HG02623 (cell line): Measurements from ENCODE around the gene NEUROD1.

Experiments
- ATAC-seq: cut with Tn5 transposase; IDR thresholded peaks from one replicate; pipeline ENCODE4 v1.9.1; 2021; ENCODE audit warnings: moderate library complexity; ENCODE audit not compliant: unreplicated experiment

The NEUROD1 gene

GRCh38 chr2:181643151-181643550, 37.2 kb downstream of the NEUROD1 start:
- no peak for ATAC-seq

GRCh38 chr2:181642086-181642485, 38.2 kb downstream of the NEUROD1 start:
- no peak for ATAC-seq

DNA sequence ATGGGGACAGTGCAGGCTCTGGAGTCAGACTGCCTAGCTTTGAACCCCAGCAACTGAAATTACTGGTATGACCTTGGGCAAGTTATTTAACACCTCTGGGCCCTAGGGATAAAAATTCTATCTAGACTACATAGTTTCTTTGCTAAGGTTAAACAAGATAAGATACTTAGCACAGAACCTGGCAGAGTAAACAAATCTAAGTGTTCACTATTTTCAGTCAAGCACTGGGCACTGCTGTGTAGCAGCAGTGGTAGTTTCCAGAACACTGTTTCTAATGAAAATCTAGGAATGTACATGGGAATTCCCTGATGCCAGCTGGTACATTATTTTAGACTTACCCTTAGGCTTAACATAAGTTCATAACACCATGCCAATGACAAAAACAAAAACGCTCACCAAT, 40.6 kb downstream of the NEUROD1 start:
- ATAC-seq = no peak

DNA sequence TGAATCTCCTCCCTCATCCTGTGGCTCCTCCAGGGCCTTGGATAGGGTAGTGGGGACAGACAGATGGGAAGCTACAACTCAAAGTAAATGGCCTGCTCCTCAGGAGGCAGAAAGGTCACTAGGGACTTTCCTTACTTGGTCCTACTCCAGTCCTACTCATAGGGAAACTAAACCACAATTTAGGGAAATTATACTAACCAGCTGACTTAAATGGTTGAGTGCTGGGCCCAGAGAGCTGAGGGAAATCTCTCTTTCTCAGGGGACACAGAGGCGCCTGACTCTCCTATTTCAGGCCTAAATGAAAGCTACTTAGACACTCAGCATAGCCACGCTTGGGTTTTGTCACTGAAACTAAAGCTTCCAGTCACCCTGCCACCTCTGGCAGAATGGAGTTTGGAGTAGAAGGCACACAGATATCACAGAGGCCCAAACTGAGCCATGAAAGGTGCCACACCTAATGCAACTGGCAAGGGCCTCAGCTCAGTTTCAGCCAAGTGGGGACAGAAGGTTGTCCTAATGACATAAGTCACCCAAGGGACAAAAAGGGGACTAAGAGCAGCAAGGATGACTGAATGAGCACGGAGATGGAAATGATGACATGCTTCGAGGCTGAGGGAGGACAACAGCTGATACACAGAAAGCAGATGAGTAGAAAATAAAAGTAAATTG, 47.5 kb downstream of the NEUROD1 start:
- ATAC-seq = peak; percentile 85

GRCh38 chr2:181628590-181629585, 51.4 kb downstream of the NEUROD1 start:
- no peak for ATAC-seq

DNA sequence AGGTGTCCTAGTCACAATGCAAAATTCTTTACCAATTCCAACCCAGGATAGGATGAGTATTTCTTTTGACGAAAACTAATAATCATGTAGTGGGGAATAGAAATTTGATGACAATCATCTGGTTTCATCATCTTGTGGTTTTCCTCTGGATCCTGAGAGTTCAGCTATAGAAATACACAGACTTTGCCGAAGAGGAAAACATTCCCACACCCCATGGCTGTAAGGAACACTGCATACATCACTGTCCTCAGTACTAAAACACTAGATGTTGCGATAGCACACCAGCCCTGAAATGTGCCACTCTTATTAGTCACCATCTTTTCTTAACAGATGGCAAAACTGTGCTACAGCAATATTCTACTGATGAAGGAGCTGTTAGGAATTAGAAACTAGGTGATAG, 52.8 kb downstream of the NEUROD1 start:
- ATAC-seq = no peak

DNA sequence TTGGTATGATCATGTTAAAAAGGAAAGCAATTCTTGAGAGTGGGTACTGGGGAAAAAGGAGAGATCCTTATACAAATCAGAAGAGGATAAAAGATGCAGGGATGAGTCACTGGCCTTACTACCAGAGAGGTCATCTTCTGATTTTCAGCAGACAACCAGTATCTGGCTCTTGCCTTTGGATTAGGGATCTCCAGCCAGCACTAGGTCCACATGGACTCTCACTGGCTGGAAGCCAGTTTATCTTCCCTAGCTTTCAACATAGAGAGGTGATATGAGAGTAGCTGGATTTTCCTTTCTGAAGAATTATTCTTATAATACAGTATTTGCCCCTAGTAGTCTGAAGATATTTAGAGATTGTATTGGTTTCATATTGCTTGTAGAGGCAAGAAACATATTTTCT, 53.6 kb downstream of the NEUROD1 start:
- ATAC-seq = no peak
